Measurements from ENCODE around the gene EFL1. TPM values are rescaled to one million over a fixed set of nuclear protein-coding genes. Genes with fewer than 3 reads are reported as not detected.

The EFL1 gene
- total and polyA plus RNA-seq, 2 donors (not counting 3 experiments of a cell fraction or from before 2014, with no cell fraction given) = 6.6 to 21.9 TPM

- no peaks in the 10 kb centered on the region for H3K27me3 ChIP-seq (ENCODE audit: control insufficient read depth in 2 of 2, insufficient read depth in 2 of 2, low read length in 2 of 2)
- H3K27ac ChIP-seq (ENCODE audit: insufficient read depth, low read depth, low read length) = no peak overlapping the region
- H3K4me1 ChIP-seq (ENCODE audit: control insufficient read depth, extremely low read depth, insufficient read depth, low read length) = no peaks in the 10 kb centered on the region
- no peaks in the 10 kb centered on the region for H3K9me3 ChIP-seq (replicated peaks; ENCODE audit: control insufficient read depth, insufficient read depth, low read length)
- FAIRE-seq = no peak
- CTCF ChIA-PET = interaction anchor here (1.2 to 2.5 kb wide), 4 partner anchors 15 to 121 kb away, joined by 3 to 13 read pairs (median 3); no protein-coding TSS in a partner anchor
- H3K36me3 ChIP-seq (ENCODE audit: control insufficient read depth in 2 of 2, extremely low read depth in 1 of 2, insufficient read depth in 2 of 2, low read length in 2 of 2) = no peaks in the 10 kb centered on the region
- H3K9ac ChIP-seq (replicated peaks; ENCODE audit: extremely low read depth, insufficient read depth, low read length) = no peak overlapping the region
- H2AFZ ChIP-seq (ENCODE audit: low read depth, low read length) = no peak overlapping the region
- TF ChIP-seq CTCF (IDR thresholded peaks at IDR 0.05; ENCODE audit: extremely low read depth in 1 of 2, insufficient read depth in 1 of 2, low read depth in 1 of 2, low read length in 2 of 2) = no peak
- TF ChIP-seq FOS (IDR thresholded peaks at IDR 0.05; ENCODE audit: borderline replicate concordance, insufficient read depth, low read length) = no peak
- no peak for TF ChIP-seq POLR2AphosphoS5 (IDR thresholded peaks at IDR 0.05; ENCODE audit: insufficient read depth, low read depth, low read length)
- TF ChIP-seq MAX (IDR thresholded peaks at IDR 0.05; ENCODE audit: insufficient read depth, insufficient read length) = no peak
- POLR2A ChIA-PET = no interaction called here
- H3K4me2 ChIP-seq (ENCODE audit: insufficient read depth, low read length) = no peak overlapping the region
- no TSS peak for BruUV-seq (replicated peaks)
- dilution Hi-C loops (cut with MboI; ENCODE audit: extremely low pct_ligation_motif_present, low sequenced_read_pairs) = no loop called here
- DNase-seq (ENCODE audit: low read depth, low spot score) = no peak
- no peaks in the 10 kb centered on the region for H3K79me2 ChIP-seq (ENCODE audit: control insufficient read depth, insufficient read depth, low read length)
- H3K9me1 ChIP-seq (replicated peaks; ENCODE audit: control insufficient read depth, extremely low read depth, insufficient read depth, low read length) = no peaks in the 10 kb centered on the region
- no peak overlapping the region for H3K4me3 ChIP-seq (replicated peaks in 1 of 3; ENCODE audit: insufficient read depth in 1 of 3, low read depth in 1 of 3, low read length in 3 of 3)
- intact Hi-C loops (cut with micrococcal nuclease) = no loop called here
- no peaks in the 10 kb centered on the region for H4K20me1 ChIP-seq (replicated peaks; ENCODE audit: control insufficient read depth, extremely low read depth, insufficient read depth, low read length)
These were observed 79.2 kb downstream of the EFL1 start for GRCh38 chr15:82183121-82184031.

All from endothelial cell of umbilical vein (primary cell).